ENCODE data around the gene KDM4B. TPM values are rescaled to one million over a fixed set of nuclear protein-coding genes. Genes with fewer than 3 reads are reported as not detected.

Gene KDM4B
- total RNA-seq, 2 experiments from 2014 or later: 24.4 to 25.0 TPM

GRCh38 chr19:5039642-5040543 lies 71.0 kb downstream of the KDM4B start:
- CTCF ChIA-PET: interaction anchor here (1.1 kb wide), 2 partner anchors 9 to 188 kb away, joined by 4 to 5 read pairs; no protein-coding TSS in a partner anchor
- POLR2A ChIA-PET: no interaction called here

- ChIA-PET CTCF (interaction anchor here (1.1 kb wide), 1 partner anchor 10 kb away, joined by 5 read pairs; no protein-coding TSS in a partner anchor), POLR2A (no interaction called here)
Measured at GRCh38 chr19:5040544-5041167, 71.7 kb downstream of the KDM4B start.

- POLR2A ChIA-PET: no interaction called here
- CTCF ChIA-PET: interaction anchor here (1.1 kb wide), 1 partner anchor 10 kb away, joined by 5 read pairs; no protein-coding TSS in a partner anchor
Measured at GRCh38 chr19:5041168-5041912, 72.4 kb downstream of the KDM4B start.

GRCh38 chr19:5041913-5042187 lies 72.9 kb downstream of the KDM4B start:
- ChIA-PET POLR2A (no interaction called here), CTCF (interaction anchor here (1.2 kb wide), 1 partner anchor 11 kb away, joined by 4 read pairs; no protein-coding TSS in a partner anchor)

- ChIA-PET POLR2A (no interaction called here), CTCF (interaction anchor here (0.6 to 1.2 kb wide), 2 partner anchors 11 to 1163 kb away, joined by 3 to 4 read pairs; no protein-coding TSS in a partner anchor)
Measured at GRCh38 chr19:5042556-5042955, 73.6 kb downstream of the KDM4B start.

GRCh38 chr19:5045029-5045428 lies 76.1 kb downstream of the KDM4B start:
- CTCF ChIA-PET: interaction anchor here (0.6 to 0.9 kb wide), 2 partner anchors 18 to 79 kb away, joined by 3 read pairs; no protein-coding TSS in a partner anchor
- POLR2A ChIA-PET: no interaction called here

- POLR2A ChIA-PET: no interaction called here
- CTCF ChIA-PET: interaction anchor here (0.6 to 1.5 kb wide), 4 partner anchors 14 to 126 kb away, joined by 3 to 5 read pairs (median 3); no protein-coding TSS in a partner anchor
Measured at GRCh38 chr19:5045956-5046338, 77.0 kb downstream of the KDM4B start.

GRCh38 chr19:5046339-5047039 lies 77.6 kb downstream of the KDM4B start:
- CTCF ChIA-PET: interaction anchor here (0.5 to 1.5 kb wide), 5 partner anchors 10 to 151 kb away, joined by 3 to 5 read pairs (median 3); no protein-coding TSS in a partner anchor
- POLR2A ChIA-PET: no interaction called here

GRCh38 chr19:5047251-5047935 lies 78.5 kb downstream of the KDM4B start:
- CTCF ChIA-PET: interaction anchor here (0.6 to 1.3 kb wide), 3 partner anchors 9 to 124 kb away, joined by 3 to 5 read pairs (median 4); no protein-coding TSS in a partner anchor
- POLR2A ChIA-PET: no interaction called here

GRCh38 chr19:5048091-5048726 lies 79.3 kb downstream of the KDM4B start:
- CTCF ChIA-PET: interaction anchor here (0.6 to 2.5 kb wide), 10 partner anchors 10 to 569 kb away, joined by 3 to 9 read pairs (median 4); no protein-coding TSS in a partner anchor
- POLR2A ChIA-PET: no interaction called here

GRCh38 chr19:5048727-5049553 lies 80.0 kb downstream of the KDM4B start:
- POLR2A ChIA-PET: interaction anchor here (1.0 kb wide), 1 partner anchor 38 kb away, joined by 3 read pairs; no protein-coding TSS in a partner anchor

GRCh38 chr19:5049561-5049960 lies 80.6 kb downstream of the KDM4B start:
- ChIA-PET POLR2A (interaction anchor here (1.0 kb wide), 1 partner anchor 38 kb away, joined by 3 read pairs; no protein-coding TSS in a partner anchor), CTCF (interaction anchor here (1.1 to 2.5 kb wide), 2 partner anchors 18 to 20 kb away, joined by 4 to 9 read pairs; no protein-coding TSS in a partner anchor)

More at GRCh38 chr19:5048727-5049553, 80.0 kb downstream of the KDM4B start:
- CTCF ChIA-PET: interaction anchor here (0.6 to 2.5 kb wide), 11 partner anchors 10 to 568 kb away, joined by 3 to 9 read pairs (median 4); no protein-coding TSS in a partner anchor

- CTCF ChIA-PET: interaction anchor here (0.6 to 2.5 kb wide), 3 partner anchors 19 to 370 kb away, joined by 3 to 9 read pairs (median 5); no protein-coding TSS in a partner anchor
- POLR2A ChIA-PET: interaction anchor here (1.0 kb wide), 1 partner anchor 37 kb away, joined by 3 read pairs; no protein-coding TSS in a partner anchor
Measured at GRCh38 chr19:5050067-5050656, 81.2 kb downstream of the KDM4B start.

- POLR2A ChIA-PET: no interaction called here
- CTCF ChIA-PET: no interaction called here
Measured at GRCh38 chr19:5050905-5051304, 82.0 kb downstream of the KDM4B start.

- ChIA-PET POLR2A (no interaction called here), CTCF (no interaction called here)
Measured at GRCh38 chr19:5051619-5052018, 82.7 kb downstream of the KDM4B start.

GRCh38 chr19:5052515-5052914 lies 83.6 kb downstream of the KDM4B start:
- ChIA-PET POLR2A (no interaction called here), CTCF (no interaction called here)

Data from activated CD8-positive, alpha-beta memory T cell treated with anti-CD3 and anti-CD28 coated beads for 36 hours (primary cell).